ENCODE results near the gene IGF1R. TPM values are rescaled to one million over a fixed set of nuclear protein-coding genes. Genes with fewer than 3 reads are reported as not detected.

Gene IGF1R
- total RNA-seq, 1 experiment from 2014 or later, result 8.8 TPM

DNA sequence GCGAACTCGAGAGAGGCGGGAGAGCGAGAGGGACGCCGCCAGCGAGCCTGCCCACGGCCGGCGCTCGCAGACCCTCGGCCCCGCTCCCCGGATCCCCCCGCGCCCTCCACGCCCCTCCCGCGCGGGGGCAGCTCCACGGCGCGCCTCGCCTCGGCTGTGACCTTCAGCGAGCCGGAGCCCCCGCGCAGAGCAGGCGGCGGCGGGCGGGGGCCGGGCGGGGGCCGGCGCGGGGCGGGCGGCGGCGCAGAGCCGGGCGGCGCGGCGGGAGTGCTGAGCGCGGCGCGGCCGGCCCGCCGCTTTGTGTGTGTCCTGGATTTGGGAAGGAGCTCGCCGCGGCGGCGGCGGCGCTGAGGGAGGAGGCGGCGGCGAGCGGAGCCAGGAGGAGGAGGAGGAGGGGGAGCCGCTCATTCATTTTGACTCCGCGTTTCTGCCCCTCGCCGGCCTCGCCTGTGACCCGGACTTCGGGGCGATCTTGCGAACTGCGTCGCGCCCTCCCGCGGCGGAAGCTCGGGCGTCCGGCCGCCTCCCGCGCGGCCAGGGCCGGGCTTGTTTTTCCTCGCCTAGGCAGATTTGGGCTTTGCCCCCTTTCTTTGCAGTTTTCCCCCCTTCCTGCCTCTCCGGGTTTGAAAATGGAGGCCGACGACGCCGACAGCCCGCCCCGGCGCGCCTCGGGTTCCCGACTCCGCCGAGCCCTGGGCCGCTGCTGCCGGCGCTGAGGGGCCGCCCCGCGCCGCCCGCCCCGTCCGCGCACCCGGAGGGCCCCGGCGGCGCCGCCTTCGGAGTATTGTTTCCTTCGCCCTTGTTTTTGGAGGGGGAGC is 524 bp downstream of the IGF1R start:
- DNase-seq (ENCODE audit: low read depth), result peak; percentile 52

DNA sequence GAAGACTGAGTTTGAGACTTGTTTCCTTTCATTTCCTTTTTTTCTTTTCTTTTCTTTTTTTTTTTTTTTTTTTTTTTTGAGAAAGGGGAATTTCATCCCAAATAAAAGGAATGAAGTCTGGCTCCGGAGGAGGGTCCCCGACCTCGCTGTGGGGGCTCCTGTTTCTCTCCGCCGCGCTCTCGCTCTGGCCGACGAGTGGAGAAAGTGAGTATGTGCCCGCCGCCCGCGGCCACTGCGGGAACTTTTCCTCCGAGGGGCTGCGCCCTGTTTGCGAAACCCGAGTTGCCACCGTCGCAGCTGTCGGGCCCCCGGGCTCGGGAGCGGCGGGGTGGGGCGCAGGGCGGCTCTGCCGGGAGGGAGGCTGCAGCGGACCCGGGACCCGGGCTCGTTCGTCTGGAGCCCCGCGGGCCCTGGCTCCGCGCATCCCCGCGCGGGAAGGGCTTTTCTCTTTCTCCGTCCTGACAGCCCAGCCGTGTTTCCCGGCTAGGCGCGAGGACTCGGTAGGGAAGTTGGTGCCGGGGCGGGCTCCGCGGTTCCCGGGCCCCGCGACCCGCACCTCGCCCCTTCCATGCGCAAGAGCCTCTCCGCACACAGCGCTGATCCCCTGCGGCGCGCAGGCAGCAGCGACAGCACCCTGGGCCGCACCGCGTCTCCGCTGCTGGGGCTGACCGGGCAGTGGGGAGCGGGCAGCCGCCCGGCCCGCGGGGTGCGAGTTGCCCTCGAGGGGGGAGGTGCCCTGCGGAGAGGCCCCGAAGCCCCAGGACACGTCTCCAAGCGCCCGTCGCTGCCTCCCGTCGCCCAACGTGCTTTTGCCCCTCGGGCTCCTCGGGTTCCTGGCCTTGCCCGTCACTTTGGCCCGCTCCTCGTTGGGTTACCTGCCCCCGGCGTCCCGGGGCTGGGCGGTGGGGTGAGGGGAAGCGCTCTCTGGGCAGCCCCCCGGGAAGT is 1.4 kb downstream of the IGF1R start:
- DNase-seq (ENCODE audit: low read depth), result peak; percentile 54

DNA sequence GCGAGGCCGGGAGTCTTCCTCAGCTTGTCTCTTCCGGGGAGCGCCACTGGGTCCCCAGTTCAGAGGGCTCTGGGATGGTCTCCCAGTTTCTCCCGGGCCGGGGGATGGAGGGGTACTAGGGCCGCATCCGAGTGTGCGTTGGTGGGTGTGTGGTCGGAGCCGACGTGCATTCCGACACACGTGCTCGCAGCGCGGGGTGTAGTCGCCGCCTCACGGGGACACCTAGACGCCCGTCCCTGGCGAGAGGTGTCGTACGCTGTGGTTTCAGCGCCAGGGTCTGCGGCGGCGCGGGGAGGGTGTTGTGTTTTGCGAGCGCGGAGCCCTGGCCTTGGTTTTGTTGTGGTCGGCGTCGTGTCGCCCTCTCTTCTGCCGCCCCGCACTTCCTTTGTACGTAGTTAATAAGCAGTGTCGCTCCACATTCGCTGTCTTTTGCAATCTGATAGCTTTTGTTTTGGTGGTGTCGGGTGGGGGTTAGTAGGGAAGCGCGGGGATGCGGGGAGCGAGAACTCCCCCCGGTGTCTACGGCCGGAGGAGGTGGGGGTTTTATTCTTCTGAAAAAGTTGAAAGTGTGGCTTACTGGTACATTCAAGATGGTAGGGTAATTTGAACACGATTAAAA is 2.2 kb downstream of the IGF1R start:
- DNase-seq (ENCODE audit: low read depth), result no peak

DNA sequence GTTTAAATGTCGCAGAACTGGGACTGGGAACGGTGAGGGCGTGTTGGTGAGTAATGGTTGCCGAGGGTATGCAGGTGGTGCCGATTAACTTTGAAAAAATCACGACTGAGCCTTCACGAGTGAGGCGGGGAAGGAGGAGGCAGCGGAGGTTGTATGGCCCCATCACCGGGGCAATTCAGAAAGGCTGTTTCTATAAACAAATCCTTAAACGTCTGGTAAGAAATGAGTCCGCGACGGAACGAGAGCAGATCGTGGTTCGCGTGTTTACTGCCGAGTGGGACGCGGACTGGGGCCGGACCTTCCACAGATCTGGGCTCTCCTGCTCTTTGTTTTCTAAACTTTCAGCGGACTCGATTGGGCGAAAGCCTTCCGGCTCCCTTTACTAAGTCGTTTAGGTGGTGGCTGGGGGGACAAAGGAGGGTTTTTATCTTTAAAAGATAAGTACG is 2.7 kb downstream of the IGF1R start:
- DNase-seq (ENCODE audit: low read depth), result no peak

DNA sequence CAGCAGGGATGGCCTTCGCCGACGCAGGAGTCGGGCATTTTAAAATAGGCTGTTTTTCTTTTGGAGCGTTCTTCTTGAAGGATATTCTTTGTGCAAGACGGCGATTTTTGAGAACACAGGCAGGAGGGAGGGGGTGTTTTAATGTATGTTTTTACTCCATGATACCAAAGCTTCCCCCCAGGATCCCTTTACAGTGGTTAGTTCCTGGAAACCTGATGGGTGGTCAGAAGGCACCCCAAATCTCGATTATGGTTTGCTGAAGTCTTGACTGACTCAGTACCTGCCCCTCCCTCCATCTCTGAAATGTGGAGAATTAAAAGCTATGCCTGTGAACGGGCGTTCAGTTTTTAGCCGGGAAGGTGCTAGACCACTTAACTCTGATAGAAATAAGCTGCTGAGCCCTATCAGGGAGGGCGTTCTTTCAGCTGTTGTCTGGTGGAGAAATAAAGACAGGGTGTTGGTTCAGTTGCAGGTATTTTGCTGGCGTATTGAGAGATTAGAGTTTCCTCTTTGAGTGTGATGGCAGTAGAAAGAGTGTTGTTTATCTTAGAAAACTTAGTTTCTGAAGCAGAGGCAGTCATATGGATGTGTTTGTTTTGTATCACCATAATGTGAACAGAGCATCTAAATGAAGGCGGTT is 3.4 kb downstream of the IGF1R start:
- no peak for DNase-seq (ENCODE audit: low read depth)

DNA sequence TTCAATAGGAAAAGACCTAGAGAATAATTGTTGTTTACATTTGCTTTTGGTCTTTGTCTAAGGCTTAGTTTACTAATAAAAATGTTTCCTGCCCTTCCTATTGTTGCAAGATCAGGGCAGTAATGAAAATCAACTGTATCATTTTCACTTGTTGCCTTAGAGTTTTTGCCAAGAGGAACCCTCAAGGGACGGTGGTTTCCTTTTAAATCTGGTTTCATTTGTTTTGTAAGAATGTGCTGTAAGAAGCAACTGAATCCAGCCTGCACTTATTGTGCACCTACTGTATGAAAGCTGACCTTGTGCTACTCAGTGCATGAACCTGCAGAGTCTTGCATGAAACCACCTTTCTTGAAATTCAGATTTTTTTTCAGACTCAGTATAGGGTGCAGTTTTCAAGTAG is 5.3 kb downstream of the IGF1R start:
- peak; percentile 50 for DNase-seq (ENCODE audit: low read depth)

DNA sequence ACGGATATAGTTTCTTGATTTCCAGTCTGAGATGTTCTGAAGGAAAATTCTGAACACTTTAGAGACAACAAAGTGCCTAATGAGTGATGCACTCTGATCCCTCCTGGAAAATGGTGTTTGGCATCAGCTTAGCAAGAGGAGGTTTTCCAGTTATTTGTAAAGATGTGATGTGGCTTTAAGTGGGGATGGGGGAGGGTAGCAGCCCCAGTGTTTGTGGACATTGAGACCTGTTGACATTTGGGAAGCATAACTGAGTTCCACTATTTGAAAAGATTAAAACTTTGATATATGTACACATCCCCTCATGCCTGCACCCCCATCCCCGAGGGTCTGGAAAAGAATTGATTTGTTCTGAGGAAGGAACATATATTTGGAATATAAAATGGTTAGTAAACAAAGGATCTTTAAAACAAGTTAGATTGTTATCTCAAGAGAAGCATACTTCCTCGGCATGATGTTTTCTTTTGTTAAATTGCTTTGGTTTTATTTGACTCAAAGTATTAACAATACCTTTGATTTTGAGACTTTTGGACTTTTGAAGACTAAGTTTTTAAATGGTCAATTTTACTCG is 6.5 kb downstream of the IGF1R start:
- DNase-seq (ENCODE audit: low read depth), result no peak

DNA sequence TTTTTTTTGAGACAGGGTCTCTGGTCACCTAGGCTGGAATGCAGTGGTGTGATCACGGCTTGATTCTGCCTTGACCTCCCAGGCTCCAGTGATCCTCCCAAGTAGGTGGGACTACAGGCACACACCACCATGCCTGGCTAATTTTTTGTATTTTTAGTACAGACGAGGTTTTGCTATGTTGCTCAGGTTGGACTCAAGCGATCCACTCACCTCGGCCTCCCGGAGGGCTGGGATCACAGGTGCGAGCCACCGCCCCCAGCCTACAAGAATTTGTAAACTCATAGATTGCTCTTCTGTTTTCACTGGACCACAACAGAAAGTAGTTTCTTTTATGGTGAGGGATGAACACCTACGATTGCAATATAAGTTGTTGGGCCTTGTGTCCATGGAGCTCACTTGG is 7.4 kb downstream of the IGF1R start:
- no peak for DNase-seq (ENCODE audit: low read depth)

DNA sequence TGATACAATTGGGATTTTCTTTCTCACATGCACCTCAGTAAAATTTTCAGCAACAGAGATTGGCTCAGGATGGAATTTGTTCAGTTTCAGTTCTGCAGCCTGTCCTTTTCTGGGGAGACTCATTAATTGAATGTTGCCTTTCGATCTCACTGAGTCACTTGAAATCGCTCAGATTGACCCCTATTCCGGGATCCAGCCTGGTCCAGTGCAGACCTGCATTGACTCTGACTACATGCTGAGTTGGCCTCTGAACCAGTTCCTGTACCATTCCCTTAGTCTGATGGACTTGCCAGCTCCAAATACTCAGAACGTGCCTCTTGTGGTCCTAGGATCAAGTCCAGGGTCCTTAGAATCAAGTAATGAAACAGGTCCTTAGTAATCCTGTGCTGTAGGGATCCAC is 9.4 kb downstream of the IGF1R start:
- DNase-seq (ENCODE audit: low read depth), result no peak

DNA sequence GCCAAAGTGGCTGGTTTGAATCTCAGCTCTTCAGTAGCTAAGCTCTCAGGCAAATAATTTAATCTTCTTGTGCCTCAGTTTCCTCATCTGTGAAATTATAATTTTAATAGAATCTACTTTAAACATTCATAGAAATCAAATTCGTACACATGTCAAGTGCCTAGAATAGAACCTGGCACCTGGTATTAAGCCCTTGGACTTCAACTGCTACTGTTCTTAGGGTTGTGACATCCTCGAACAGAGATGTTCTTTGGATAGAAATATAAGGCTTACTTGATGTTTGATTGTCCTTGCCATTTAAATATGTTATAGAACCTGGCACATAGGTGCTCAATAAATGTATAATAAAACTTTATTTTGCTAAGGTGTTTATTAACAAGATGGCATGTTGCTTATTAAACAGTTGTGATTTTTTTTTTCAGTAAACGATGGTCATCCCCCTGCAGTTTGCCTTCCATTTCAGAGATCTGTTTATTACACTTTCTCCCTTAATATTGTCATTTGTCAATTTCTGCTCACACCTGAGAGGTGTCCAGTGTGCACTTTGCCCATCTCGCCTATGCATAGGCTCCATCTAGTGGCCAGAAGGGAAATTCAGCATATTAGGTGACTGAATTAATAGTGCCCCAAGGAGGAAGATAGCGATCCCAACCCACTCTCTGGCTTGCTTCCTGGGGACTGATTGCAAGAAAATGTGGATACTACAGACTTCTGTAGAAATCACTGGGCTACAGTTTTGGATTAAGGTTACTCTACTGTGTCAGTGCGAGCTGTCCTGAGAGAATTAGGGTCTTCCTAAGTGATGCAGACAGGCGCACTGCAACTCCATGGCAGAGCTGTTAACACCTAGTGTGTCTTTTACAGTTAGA is 10.7 kb downstream of the IGF1R start:
- DNase-seq (ENCODE audit: low read depth), result peak; percentile 46

DNA sequence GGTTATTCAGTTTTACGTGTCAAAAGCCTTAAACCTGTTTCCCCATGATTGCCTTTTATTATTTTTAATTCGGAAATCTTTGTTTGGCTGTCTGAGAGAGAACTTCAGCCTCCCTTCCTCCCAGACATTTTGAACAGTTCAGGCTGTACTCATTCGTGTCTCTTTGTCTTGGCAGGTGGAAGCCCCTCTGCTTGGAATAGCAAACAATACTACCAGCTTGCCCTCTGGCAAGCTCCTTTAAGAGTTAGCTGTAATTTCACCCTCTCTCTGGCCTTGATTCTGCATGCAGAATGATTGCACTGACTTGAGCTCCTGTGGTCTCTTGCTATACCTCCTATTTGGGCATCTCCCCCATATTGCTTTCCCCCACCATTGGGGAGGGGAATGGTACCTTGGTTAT is 11.7 kb downstream of the IGF1R start:
- no peak for DNase-seq (ENCODE audit: low read depth)

DNA sequence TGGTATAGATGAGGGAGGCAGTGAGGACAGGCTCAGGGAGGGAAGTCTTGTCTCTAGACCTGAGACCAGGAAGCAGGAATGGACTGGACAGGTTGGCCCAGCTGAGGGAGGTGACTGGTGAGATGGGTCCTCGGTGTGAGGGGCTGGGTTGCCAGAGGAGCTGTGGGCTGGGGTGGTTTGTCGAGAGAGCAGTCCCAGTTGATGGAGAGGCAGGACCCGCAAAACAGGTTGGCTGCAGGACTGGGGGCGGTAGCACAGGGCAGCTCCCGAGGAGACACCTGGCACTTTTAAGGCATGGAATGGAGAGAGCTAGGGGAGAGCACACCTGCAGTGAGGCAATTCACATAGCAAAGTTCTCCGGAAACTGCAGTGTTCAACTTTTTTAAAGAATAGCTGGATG is 14.7 kb downstream of the IGF1R start:
- no peak for DNase-seq (ENCODE audit: low read depth)

DNA sequence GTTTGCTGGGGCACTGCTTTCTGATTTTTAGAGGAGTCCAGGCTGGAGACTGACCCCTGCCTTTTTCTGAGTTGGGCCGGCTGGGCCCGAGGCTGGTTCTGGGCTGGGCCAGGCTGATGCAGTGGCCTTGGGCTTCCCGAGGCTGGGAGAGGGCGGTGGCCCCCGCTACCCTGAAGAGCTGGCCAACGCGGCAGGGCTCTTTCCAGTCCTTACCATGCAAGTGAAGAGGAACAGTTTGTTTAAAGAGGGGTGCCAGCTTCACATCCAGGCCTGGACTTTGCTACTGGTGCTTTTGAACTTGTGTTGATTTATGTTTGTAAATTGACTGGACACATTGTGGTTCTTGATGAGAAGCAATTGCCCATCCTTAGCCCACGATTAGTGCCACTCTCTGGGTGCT is 15.3 kb downstream of the IGF1R start:
- DNase-seq (ENCODE audit: low read depth), result no peak

DNA sequence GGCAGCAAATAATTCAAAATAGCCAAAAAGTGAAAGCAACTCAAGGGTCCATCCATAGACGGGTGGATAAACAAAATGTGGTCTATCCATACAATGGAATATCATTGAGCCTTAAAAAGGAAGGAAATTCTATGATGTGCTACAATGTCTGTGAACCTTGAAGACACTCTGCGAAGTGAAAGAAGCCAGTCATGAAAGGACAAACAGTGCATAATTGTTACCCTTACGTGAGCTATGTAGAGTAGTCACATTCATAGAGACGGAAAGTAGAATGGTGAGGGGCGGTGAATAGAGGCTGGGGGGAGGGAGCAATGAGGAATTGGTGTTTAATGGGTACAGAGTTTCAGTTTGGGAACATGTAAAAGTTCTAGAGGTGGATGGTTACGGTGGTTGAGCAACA is 18.1 kb downstream of the IGF1R start:
- no peak for DNase-seq (ENCODE audit: low read depth)

DNA sequence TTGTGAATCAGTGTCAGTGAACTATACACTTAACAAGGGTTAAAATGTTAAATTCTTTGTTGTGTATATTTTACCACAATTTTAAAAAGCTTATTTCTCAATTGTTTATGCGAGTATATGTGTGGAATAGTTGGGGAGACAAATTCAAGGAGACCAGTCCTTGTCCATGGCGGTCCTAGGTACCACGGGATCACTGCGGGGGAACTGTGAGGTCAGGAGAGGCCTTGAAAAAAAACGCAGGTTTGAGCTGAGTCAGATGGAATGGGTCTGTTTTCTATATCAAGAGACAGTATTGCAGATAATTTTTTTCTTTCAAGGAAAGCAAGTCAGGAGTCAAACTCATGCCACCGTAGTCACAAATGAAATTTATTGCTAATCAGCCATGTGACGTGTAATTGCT is 18.5 kb downstream of the IGF1R start:
- DNase-seq (ENCODE audit: low read depth), result no peak

DNA sequence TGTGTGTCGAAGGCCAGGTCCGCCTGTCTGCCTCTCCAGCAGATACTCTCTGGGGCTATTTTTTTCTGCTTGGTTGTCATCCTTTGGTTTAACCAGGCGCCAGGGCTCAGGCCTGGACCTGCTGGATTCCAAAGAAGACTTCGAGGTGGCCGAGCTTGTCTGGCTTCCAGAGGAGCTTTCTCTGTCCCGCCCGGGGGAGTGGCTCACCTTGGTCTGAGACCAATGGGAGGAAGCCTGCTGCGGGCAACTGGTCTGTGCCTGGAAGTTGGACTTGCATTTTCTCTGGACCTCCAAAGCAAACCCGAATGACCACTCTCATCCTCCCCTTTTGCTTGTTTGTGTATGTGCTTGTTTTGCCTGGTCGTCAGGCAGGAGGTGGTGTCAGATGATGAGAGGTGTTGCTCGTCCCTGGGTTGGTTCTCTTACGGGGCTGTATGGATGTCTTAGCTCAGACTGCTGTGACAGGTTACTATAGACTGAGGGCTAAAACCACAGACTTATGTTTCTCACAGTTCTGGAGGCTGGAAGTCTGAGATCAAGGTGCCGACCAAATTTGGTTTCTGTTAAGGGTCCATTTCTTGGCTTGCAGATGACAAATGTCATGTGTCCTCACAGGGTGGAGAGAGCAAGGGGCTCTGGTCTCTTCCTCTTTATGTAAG is 19.3 kb downstream of the IGF1R start:
- no peak for DNase-seq (ENCODE audit: low read depth)

DNA sequence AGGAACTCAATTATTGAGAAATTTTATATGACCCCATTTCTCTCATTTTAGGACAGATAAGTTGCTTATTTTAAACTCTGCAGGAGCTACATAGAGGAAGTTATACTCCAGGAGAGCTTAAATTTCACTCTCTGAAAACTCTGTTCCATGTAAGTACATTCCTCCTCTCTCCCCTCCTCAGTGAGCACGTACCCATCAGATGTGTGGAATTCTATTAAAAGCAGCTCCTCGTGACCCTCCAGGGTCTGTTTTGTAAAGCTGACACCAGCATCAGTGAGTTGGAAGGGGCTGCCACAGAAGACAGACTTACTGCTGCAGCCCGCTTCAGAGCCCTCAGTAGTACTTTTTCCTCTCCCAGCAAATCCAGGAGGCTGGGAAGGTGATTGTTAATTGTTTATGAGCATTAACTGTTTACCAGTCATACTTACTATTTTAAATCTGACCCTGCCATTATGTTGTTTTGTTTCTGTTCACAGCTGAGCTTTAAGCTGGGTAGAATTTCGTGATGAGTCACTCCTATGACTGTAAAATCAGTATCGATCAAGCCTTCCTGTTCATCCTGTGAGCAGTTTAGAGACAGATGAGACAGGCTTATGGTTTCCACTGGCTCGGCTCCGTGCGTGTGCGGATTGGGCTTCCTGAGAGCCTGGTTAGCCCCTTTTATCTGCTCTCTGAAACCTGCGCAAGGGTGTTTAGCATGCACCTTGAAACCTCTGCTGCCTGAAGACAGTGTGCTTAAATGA is 20.4 kb downstream of the IGF1R start:
- peak; percentile 58 for DNase-seq (ENCODE audit: low read depth)

DNA sequence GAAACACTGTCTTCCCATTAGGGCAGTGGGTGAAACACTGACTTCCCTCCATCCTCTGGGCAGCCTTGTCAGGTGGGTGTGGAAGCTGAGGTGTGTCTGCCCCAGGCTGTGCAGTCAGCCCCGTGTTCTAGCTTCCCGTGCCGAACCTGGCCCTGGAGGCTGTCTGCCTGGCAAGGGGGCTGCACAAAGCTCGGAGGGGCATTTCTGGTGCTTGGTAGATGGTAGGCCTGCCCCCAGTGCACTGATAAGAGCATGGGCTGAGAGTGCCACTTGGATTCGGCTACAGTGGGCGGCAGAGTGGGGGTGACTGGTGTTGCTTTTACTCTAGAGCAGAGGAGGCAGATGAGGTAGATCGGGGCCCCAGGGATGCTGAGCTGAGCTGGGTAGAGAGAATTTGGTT is 21.3 kb downstream of the IGF1R start:
- DNase-seq (ENCODE audit: low read depth), result no peak

Measured in LHCN-M2 (cell line).